ENCODE results near the gene SNX9. TPM values are rescaled to one million over a fixed set of nuclear protein-coding genes. Genes with fewer than 3 reads are reported as not detected.
A peak's percentile ranks its signal among the peaks of the same experiment; 100 is the strongest.

The SNX9 gene
- total RNA-seq, 2 donors from 2014 or later = 37.3 to 81.7 TPM

DNA sequence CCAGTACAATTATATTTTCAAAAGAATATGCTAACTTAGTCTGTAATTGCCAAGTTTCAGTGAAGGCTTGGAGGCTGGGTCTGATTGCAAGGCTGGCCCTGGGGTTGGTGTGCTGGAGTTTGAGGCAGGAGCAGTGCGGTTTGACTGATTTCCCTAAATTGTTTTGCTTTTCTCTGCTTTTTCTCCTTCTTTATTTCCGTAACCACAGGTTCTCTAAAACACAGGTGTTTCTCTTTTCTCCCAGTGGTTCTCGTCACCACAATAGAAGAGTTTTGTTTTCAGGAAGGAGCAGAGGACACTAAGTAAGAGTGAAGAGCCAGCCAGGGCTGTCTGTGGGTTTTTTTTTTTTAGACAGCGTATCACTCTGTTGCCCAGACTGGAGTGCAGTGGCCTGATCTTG, 8.2 kb upstream of the SNX9 start:
- H3K4me1 ChIP-seq = no peaks in the 10 kb centered on the region
- DNase-seq = no peak
- no peaks in the 10 kb centered on the region for H3K27me3 ChIP-seq
- intact Hi-C loops (cut with DNase I) = no loop called here
- H3K4me3 ChIP-seq = no peak overlapping the region
- H3K9ac ChIP-seq (ENCODE audit: low read depth in 2 of 2, low read length in 2 of 2) = no peak overlapping the region
- no peaks in the 10 kb centered on the region for H3K36me3 ChIP-seq
- no peaks in the 10 kb centered on the region for H3K9me3 ChIP-seq
- H3K27ac ChIP-seq = no peak overlapping the region
- no peak for TF ChIP-seq CTCF (IDR thresholded peaks at IDR 0.05)

DNA sequence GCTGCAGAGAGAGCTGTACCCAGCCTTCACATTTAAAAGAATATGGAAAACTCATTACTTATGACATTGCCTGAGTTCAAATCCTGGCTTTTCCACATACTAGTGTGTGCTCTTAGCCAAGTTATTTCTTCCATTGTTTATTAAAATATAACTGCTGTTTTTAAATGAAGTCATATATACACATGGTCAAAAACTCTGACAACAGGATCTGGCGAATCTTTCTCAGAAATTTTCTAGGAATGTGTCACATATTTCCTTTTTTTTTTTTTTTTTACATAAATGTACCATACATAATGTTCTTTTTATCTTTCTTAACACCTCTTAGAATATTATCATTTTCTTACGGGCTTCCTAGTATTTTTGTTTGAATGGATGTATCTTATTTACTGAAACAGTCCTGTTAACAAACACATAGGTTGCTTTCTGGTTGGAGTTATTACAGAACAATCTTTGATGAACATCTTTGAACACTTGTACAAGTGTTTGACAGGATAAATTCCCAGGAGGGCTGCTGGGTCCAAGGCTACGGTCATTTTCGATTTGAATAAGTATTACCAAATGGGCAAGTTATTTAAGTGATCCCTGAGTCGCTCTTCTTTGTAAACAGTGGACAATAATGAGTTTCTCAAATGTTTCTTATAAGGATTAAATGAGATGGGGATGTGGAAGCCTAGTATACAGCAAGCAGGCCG, 1.6 kb upstream of the SNX9 start:
- H3K9ac ChIP-seq (ENCODE audit: low read depth in 2 of 2, low read length in 2 of 2) = no peak overlapping the region
- H3K27me3 ChIP-seq = no peaks in the 10 kb centered on the region
- DNase-seq = no peak
- H3K27ac ChIP-seq = no peak overlapping the region
- H3K9me3 ChIP-seq = no peaks in the 10 kb centered on the region
- no peaks in the 10 kb centered on the region for H3K36me3 ChIP-seq
- H3K4me3 ChIP-seq = no peak overlapping the region
- no peak for TF ChIP-seq CTCF (IDR thresholded peaks at IDR 0.05)
- peaks cover 3% of the 10 kb centered on the region for H3K4me1 ChIP-seq
- intact Hi-C loops (cut with DNase I) = loop anchor here (5.0 kb wide), 1 partner anchor 59 kb away; no protein-coding TSS in a partner anchor

- peaks cover 3% of the 10 kb centered on the region for H3K4me1 ChIP-seq
- H3K4me3 ChIP-seq = peak overlapping the region; percentile 33
- no peaks in the 10 kb centered on the region for H3K27me3 ChIP-seq
- intact Hi-C loops (cut with DNase I) = loop anchor here (5.0 kb wide), 1 partner anchor 60 kb away; no protein-coding TSS in a partner anchor
- no peaks in the 10 kb centered on the region for H3K9me3 ChIP-seq
- H3K27ac ChIP-seq = peak overlapping the region; percentile 57
- H3K9ac ChIP-seq (ENCODE audit: low read depth in 2 of 2, low read length in 2 of 2) = peak overlapping the region; percentile 61 to 87
- H3K36me3 ChIP-seq = no peaks in the 10 kb centered on the region
- TF ChIP-seq CTCF (IDR thresholded peaks at IDR 0.05) = no peak
- DNase-seq = peak; percentile 28
Measured at GRCh38 chr6:157822245-157823000, 623 bp upstream of the SNX9 start.

DNA sequence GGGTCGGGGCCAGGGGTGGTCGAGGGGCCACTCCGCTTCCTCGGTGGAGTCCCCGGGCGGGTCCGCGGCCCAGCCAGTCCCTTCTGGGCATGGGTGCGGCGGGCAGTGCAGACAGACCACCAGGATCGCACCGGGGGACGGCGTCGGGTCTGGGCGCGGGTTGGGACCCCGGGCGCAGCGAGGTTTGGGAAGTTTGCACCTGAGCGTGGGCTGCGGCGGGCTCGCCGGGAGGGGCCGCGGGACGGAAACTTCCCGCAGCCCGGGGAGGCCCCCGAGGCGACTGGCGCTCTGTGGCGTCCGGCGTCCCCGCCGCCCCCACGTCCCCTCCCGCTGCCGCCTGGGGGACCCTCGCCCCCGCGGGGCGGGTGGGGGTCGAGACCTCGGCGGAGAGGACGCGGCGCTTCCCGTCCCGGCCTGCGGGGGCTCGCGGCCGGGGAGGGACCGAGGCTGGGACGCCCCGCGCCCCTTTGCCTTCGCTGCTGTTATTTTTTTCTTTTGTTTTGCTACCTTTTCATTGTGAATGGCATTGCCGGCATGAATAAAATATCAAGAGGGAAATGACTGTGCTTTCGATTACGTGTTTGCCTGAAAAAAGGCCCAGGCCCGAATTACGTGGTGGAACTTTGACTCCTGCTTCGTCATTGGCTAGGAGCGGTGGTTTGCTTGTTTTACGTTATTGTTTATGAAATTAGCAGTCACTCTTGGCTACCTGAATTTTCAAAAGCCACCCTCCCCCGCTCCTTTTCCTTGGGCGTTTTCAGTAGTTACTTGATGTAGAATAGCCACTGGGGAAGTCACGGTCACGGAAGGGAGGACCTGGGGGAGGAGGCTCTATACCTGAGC, 703 bp downstream of the SNX9 start:
- Histone ChIP-seq H3K4me3 (peak overlapping the region; percentile 81), H3K27ac (peak overlapping the region; percentile 95), H3K27me3 (no peaks in the 10 kb centered on the region), H3K4me1 (peaks cover 3% of the 10 kb centered on the region), H3K9ac (ENCODE audit: low read depth in 2 of 2, low read length in 2 of 2) (peak overlapping the region; percentile 85 to 99), H3K36me3 (no peaks in the 10 kb centered on the region), H3K9me3 (no peaks in the 10 kb centered on the region)
- DNase-seq = peak; percentile 82
- no peak for TF ChIP-seq CTCF (IDR thresholded peaks at IDR 0.05)
- intact Hi-C loops (cut with DNase I) = loop anchor here (5.0 kb wide), 1 partner anchor 61 kb away; no protein-coding TSS in a partner anchor

- Histone ChIP-seq H3K4me3 (no peak overlapping the region), H3K9me3 (no peaks in the 10 kb centered on the region), H3K27me3 (no peaks in the 10 kb centered on the region), H3K27ac (no peak overlapping the region), H3K4me1 (peaks cover 3% of the 10 kb centered on the region), H3K9ac (ENCODE audit: low read depth in 2 of 2, low read length in 2 of 2) (no peak overlapping the region), H3K36me3 (no peaks in the 10 kb centered on the region)
- intact Hi-C loops (cut with DNase I) = no loop called here
- TF ChIP-seq CTCF (IDR thresholded peaks at IDR 0.05) = no peak
- no peak for DNase-seq
Measured at GRCh38 chr6:157825243-157825904, 2.3 kb downstream of the SNX9 start.
